OCI-LY7 (cell line): Measurements from ENCODE around the gene CSNK1D.

Experiments used
- CTCF ChIP-seq: fragments of 200-600 bp; sonication (generic); conservative IDR thresholded peaks from 2 replicates; pipeline ENCODE4 v1.5.1; 2014; ENCODE audit warnings: mild to moderate bottlenecking, antibody characterized with exemption, low read length, moderate library complexity, mixed read lengths
- EZH2phosphoT487 ChIP-seq: fragments of 200-600 bp; sonication (generic); IDR thresholded peaks from 2 replicates; pipeline ENCODE4 v1.6.1; 2018; ENCODE audit warnings: low read depth, borderline replicate concordance, mild to moderate bottlenecking, mixed run types, antibody characterized with exemption, low read length, moderate library complexity, mixed read lengths

- TF ChIP-seq CTCF (no peak), EZH2phosphoT487 (no peak)
Measured at GRCh38 chr17:82278786-82279391, 5.4 kb upstream of the CSNK1D start.
